KMS-11 (cell line): ENCODE measurements around the gene PTPN7.

Experiments used
- H2AFZ ChIP-seq: fragments of 200-600 bp; sonication (generic); 2 replicates; pipeline ENCODE4 v1.6.1; 2016; ENCODE audit warnings: antibody characterized with exemption, mixed run types, low read depth
- H3K27ac ChIP-seq: fragments of 200-600 bp; sonication (generic); 2 replicates; pipeline ENCODE4 v1.6.1; 2016; ENCODE audit warnings: mild to moderate bottlenecking, mixed run types
- H3K27me3 ChIP-seq: fragments of 200-600 bp; sonication (generic); 2 replicates; pipeline ENCODE4 v1.6.1; 2017; ENCODE audit warnings: mild to moderate bottlenecking, low read depth, mixed run types, moderate library complexity; ENCODE audit not compliant: insufficient read depth
- H3K36me3 ChIP-seq: fragments of 200-600 bp; sonication (generic); 2 replicates; pipeline ENCODE4 v1.6.1; 2017; ENCODE audit warnings: mild to moderate bottlenecking, mixed run types; ENCODE audit not compliant: insufficient read depth
- H3K4me1 ChIP-seq: fragments of 200-600 bp; sonication (generic); 2 replicates; pipeline ENCODE4 v1.6.1; 2016; ENCODE audit warnings: mild to moderate bottlenecking, low read depth, mixed run types; ENCODE audit not compliant: poor library complexity, severe bottlenecking
- H3K4me2 ChIP-seq: fragments of 200-600 bp; sonication (generic); 2 replicates; pipeline ENCODE4 v1.7.0; 2016; ENCODE audit warnings: mild to moderate bottlenecking, mixed run types
- H3K4me3 ChIP-seq: fragments of 200-600 bp; sonication (generic); IDR thresholded peaks from 2 replicates; pipeline ENCODE4 v1.6.1; 2017; ENCODE audit warnings: low read depth, low read length, mixed read lengths; ENCODE audit not compliant: insufficient read depth
- H3K79me2 ChIP-seq: fragments of 200-600 bp; sonication (generic); 2 replicates; pipeline ENCODE4 v1.6.1; 2016; ENCODE audit warnings: low read depth, mixed run types; ENCODE audit not compliant: insufficient read depth
- H3K9ac ChIP-seq: fragments of 200-600 bp; sonication (generic); 2 replicates; pipeline ENCODE4 v1.6.1; 2016; ENCODE audit warnings: mild to moderate bottlenecking, mixed run types
- H4K20me1 ChIP-seq: fragments of 200-600 bp; sonication (generic); 2 replicates; pipeline ENCODE4 v1.6.1; 2016; ENCODE audit warnings: mild to moderate bottlenecking, mixed run types; ENCODE audit not compliant: insufficient read depth
- CTCF ChIP-seq: fragments of 200-600 bp; sonication (generic); conservative IDR thresholded peaks from 2 replicates; pipeline ENCODE4 v1.6.1; 2017; ENCODE audit warnings: low read depth, mild to moderate bottlenecking, antibody characterized with exemption, low read length, moderate library complexity, mixed read lengths

Gene PTPN7

GRCh38 chr1:202133496-202133895, 26.9 kb downstream of the PTPN7 start:
- Histone ChIP-seq H3K4me1 (no peaks in the 10 kb centered on the region), H4K20me1 (no peaks in the 10 kb centered on the region), H3K79me2 (peaks cover 5% of the 10 kb centered on the region; the same call in 1 of the 2 replicates), H3K36me3 (no peaks in the 10 kb centered on the region), H3K4me2 (no peak overlapping the region), H2AFZ (no peak overlapping the region), H3K9ac (no peak overlapping the region), H3K4me3 (no peak overlapping the region), H3K27ac (no peak overlapping the region), H3K27me3 (no peaks in the 10 kb centered on the region; the same call in 1 of the 2 replicates)
- TF ChIP-seq CTCF: no peak

- no peak overlapping the region for H3K4me3 ChIP-seq
- no peaks in the 10 kb centered on the region for H4K20me1 ChIP-seq
- no peak for TF ChIP-seq CTCF
- no peaks in the 10 kb centered on the region for H3K79me2 ChIP-seq
- no peaks in the 10 kb centered on the region; the same call in 1 of the 2 replicates for H3K27me3 ChIP-seq
- H3K4me2 ChIP-seq: no peak overlapping the region
- H3K36me3 ChIP-seq: no peaks in the 10 kb centered on the region
- H3K9ac ChIP-seq: no peak overlapping the region
- no peaks in the 10 kb centered on the region for H3K4me1 ChIP-seq
- H3K27ac ChIP-seq: no peak overlapping the region
- H2AFZ ChIP-seq: no peak overlapping the region
Measured at GRCh38 chr1:202133001-202133400, 27.4 kb downstream of the PTPN7 start.

DNA sequence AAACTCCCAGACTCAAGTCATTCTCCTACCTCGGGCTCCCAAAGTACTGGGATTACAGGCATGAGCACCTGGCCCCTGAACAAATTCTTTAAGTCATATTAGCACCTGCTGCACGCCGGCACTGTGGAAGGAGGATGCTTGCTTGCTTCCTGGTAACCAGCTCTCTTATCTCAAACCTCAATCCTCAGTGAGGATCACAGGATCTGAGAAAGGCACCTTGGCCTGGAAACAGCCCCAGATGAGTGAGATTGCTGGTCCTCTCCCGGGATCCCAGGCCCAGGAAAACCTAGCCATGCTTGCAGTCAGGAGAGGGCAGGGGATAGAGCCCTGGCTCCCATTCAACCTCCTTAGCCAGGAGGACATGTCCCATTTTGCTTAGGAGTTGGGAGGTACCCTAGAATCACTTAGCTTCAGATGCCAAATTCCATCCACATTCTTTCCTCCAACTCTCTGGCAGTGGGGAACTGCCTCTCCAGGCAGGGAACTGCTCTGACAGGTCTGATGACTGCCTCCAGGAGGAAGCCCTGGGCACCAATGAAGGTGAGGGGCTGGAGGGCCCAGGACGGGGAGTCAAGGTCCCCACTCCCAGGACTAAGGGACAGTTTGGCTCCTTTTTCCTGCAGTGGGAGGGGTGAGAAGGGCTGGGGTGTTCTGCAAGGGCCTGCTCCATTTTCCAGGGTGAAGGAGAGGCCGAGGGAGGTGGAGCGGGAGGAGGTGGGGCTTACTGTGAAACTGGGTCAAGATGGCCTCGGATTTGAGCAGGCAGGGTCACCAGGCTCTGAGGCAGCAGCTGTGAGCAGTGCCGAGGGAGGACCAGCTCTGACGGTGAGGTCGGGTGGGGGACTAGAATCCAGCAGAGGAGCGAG, 28.2 kb downstream of the PTPN7 start:
- no peak overlapping the region for H3K4me3 ChIP-seq
- H3K27ac ChIP-seq: no peak overlapping the region
- no peak overlapping the region for H3K4me2 ChIP-seq
- H3K4me1 ChIP-seq: no peaks in the 10 kb centered on the region
- no peaks in the 10 kb centered on the region for H4K20me1 ChIP-seq
- H3K79me2 ChIP-seq: no peaks in the 10 kb centered on the region
- H3K9ac ChIP-seq: no peak overlapping the region
- H2AFZ ChIP-seq: no peak overlapping the region
- H3K27me3 ChIP-seq: no peaks in the 10 kb centered on the region; the same call in 1 of the 2 replicates
- no peaks in the 10 kb centered on the region for H3K36me3 ChIP-seq
- no peak for TF ChIP-seq CTCF

- Histone ChIP-seq H3K9ac (no peak overlapping the region), H3K27me3 (no peaks in the 10 kb centered on the region; the same call in 1 of the 2 replicates)
Measured at GRCh38 chr1:202130816-202131522, 29.4 kb downstream of the PTPN7 start.

More at GRCh38 chr1:202130816-202131522, 29.4 kb downstream of the PTPN7 start:
- Histone ChIP-seq H3K27ac (no peak overlapping the region), H3K79me2 (no peaks in the 10 kb centered on the region), H3K4me1 (no peaks in the 10 kb centered on the region), H3K4me2 (no peak overlapping the region), H3K36me3 (no peaks in the 10 kb centered on the region), H2AFZ (no peak overlapping the region), H4K20me1 (no peaks in the 10 kb centered on the region), H3K4me3 (no peak overlapping the region)
- TF ChIP-seq CTCF: no peak
